ENCODE measurements around the gene NF2. TPM values are rescaled to one million over a fixed set of nuclear protein-coding genes. Genes with fewer than 3 reads are reported as not detected.

The NF2 gene
- polyA plus RNA-seq, 2 donors = 7.5 to 8.3 TPM

GRCh38 chr22:29654420-29654819 is 51.0 kb downstream of the NF2 start:
- H3K4me3 ChIP-seq (ENCODE audit: low read depth in 1 of 2, low read length in 2 of 2) = no peak overlapping the region
- H3K36me3 ChIP-seq (ENCODE audit: control insufficient read depth in 2 of 2, insufficient read depth in 2 of 2, low read length in 1 of 2) = peaks cover 0 to 3% of the 10 kb centered on the region in 2 donors
- whole genome bisulfite sequencing, 2 donors = 95 to 97% methylated on average over 4 of the region's 4 CpGs
- H3K27me3 ChIP-seq (ENCODE audit: control insufficient read depth in 1 of 2, insufficient read depth in 2 of 2, low read length in 2 of 2) = no peaks in the 10 kb centered on the region
- H3K9me3 ChIP-seq (ENCODE audit: control insufficient read depth in 2 of 2, insufficient read depth in 1 of 2, low read depth in 1 of 2, low read length in 1 of 2) = no peaks in the 10 kb centered on the region
- no peak overlapping the region for H3K27ac ChIP-seq (ENCODE audit: low read depth in 2 of 2, low read length in 1 of 2)
- H3K4me1 ChIP-seq (ENCODE audit: control insufficient read depth in 2 of 2, insufficient read depth in 2 of 2, low read length in 1 of 2) = no peaks in the 10 kb centered on the region

GRCh38 chr22:29654882-29655281 is 51.4 kb downstream of the NF2 start:
- Histone ChIP-seq H3K4me3 (ENCODE audit: low read depth in 1 of 2, low read length in 2 of 2) (no peak overlapping the region), H3K9me3 (ENCODE audit: control insufficient read depth in 2 of 2, insufficient read depth in 1 of 2, low read depth in 1 of 2, low read length in 1 of 2) (no peaks in the 10 kb centered on the region), H3K27ac (ENCODE audit: low read depth in 2 of 2, low read length in 1 of 2) (no peak overlapping the region), H3K27me3 (ENCODE audit: control insufficient read depth in 1 of 2, insufficient read depth in 2 of 2, low read length in 2 of 2) (no peaks in the 10 kb centered on the region), H3K36me3 (ENCODE audit: control insufficient read depth in 2 of 2, insufficient read depth in 2 of 2, low read length in 1 of 2) (peaks cover under 1 to 3% of the 10 kb centered on the region in 2 donors), H3K4me1 (ENCODE audit: control insufficient read depth in 2 of 2, insufficient read depth in 2 of 2, low read length in 1 of 2) (no peaks in the 10 kb centered on the region)
- 79 to 85% methylated on average over 7 of the region's 7 CpGs for WGBS, 2 donors

- Histone ChIP-seq H3K27me3 (ENCODE audit: control insufficient read depth in 1 of 2, insufficient read depth in 2 of 2, low read length in 2 of 2) (no peaks in the 10 kb centered on the region), H3K36me3 (ENCODE audit: control insufficient read depth in 2 of 2, insufficient read depth in 2 of 2, low read length in 1 of 2) (peaks cover 2 to 3% of the 10 kb centered on the region in 2 donors), H3K27ac (ENCODE audit: low read depth in 2 of 2, low read length in 1 of 2) (no peak overlapping the region), H3K9me3 (ENCODE audit: control insufficient read depth in 2 of 2, insufficient read depth in 1 of 2, low read depth in 1 of 2, low read length in 1 of 2) (no peaks in the 10 kb centered on the region), H3K4me1 (ENCODE audit: control insufficient read depth in 2 of 2, insufficient read depth in 2 of 2, low read length in 1 of 2) (peaks cover 0 to 2% of the 10 kb centered on the region in 2 donors), H3K4me3 (ENCODE audit: low read depth in 1 of 2, low read length in 2 of 2) (no peak overlapping the region)
- 80% methylated on average over 4 of the region's 4 CpGs for WGBS, 2 donors
These were observed 54.7 kb downstream of the NF2 start for GRCh38 chr22:29658176-29658575.

GRCh38 chr22:29660021-29660420 is 56.6 kb downstream of the NF2 start:
- Histone ChIP-seq H3K4me3 (ENCODE audit: low read depth in 1 of 2, low read length in 2 of 2) (no peak overlapping the region), H3K36me3 (ENCODE audit: control insufficient read depth in 2 of 2, insufficient read depth in 2 of 2, low read length in 1 of 2) (peaks cover 1 to 8% of the 10 kb centered on the region in 2 donors), H3K4me1 (ENCODE audit: control insufficient read depth in 2 of 2, insufficient read depth in 2 of 2, low read length in 1 of 2) (peaks cover 0 to 4% of the 10 kb centered on the region in 2 donors), H3K27me3 (ENCODE audit: control insufficient read depth in 1 of 2, insufficient read depth in 2 of 2, low read length in 2 of 2) (no peaks in the 10 kb centered on the region), H3K27ac (ENCODE audit: low read depth in 2 of 2, low read length in 1 of 2) (no peak overlapping the region), H3K9me3 (ENCODE audit: control insufficient read depth in 2 of 2, insufficient read depth in 1 of 2, low read depth in 1 of 2, low read length in 1 of 2) (no peaks in the 10 kb centered on the region)
- WGBS, 2 donors = 94% methylated on average over 11 of the region's 11 CpGs

GRCh38 chr22:29661336-29661735 is 57.9 kb downstream of the NF2 start:
- Histone ChIP-seq H3K4me1 (ENCODE audit: control insufficient read depth in 2 of 2, insufficient read depth in 2 of 2, low read length in 1 of 2) (peaks cover 0 to 4% of the 10 kb centered on the region in 2 donors), H3K27me3 (ENCODE audit: control insufficient read depth in 1 of 2, insufficient read depth in 2 of 2, low read length in 2 of 2) (no peaks in the 10 kb centered on the region), H3K27ac (ENCODE audit: low read depth in 2 of 2, low read length in 1 of 2) (peak overlapping the region; percentile 85 to 86), H3K4me3 (ENCODE audit: low read depth in 1 of 2, low read length in 2 of 2) (no peak overlapping the region), H3K9me3 (ENCODE audit: control insufficient read depth in 2 of 2, insufficient read depth in 1 of 2, low read depth in 1 of 2, low read length in 1 of 2) (no peaks in the 10 kb centered on the region), H3K36me3 (ENCODE audit: control insufficient read depth in 2 of 2, insufficient read depth in 2 of 2, low read length in 1 of 2) (peaks cover 0 to 8% of the 10 kb centered on the region in 2 donors)
- 47 to 54% methylated on average over 2 of the region's 2 CpGs for WGBS, 2 donors

- Histone ChIP-seq H3K4me1 (ENCODE audit: control insufficient read depth in 2 of 2, insufficient read depth in 2 of 2, low read length in 1 of 2) (peaks cover 0 to 4% of the 10 kb centered on the region in 2 donors), H3K4me3 (ENCODE audit: low read depth in 1 of 2, low read length in 2 of 2) (no peak overlapping the region), H3K9me3 (ENCODE audit: control insufficient read depth in 2 of 2, insufficient read depth in 1 of 2, low read depth in 1 of 2, low read length in 1 of 2) (no peaks in the 10 kb centered on the region), H3K36me3 (ENCODE audit: control insufficient read depth in 2 of 2, insufficient read depth in 2 of 2, low read length in 1 of 2) (peaks cover 6 to 14% of the 10 kb centered on the region in 2 donors), H3K27me3 (ENCODE audit: control insufficient read depth in 1 of 2, insufficient read depth in 2 of 2, low read length in 2 of 2) (no peaks in the 10 kb centered on the region), H3K27ac (ENCODE audit: low read depth in 2 of 2, low read length in 1 of 2) (no peak overlapping the region)
- 54 to 72% methylated on average over 8 of the region's 8 CpGs for WGBS, 2 donors
These were observed 59.9 kb downstream of the NF2 start for GRCh38 chr22:29663180-29663821.

GRCh38 chr22:29665486-29665885 is 62.1 kb downstream of the NF2 start:
- no peak overlapping the region for H3K4me3 ChIP-seq (ENCODE audit: low read depth in 1 of 2, low read length in 2 of 2)
- H3K27ac ChIP-seq (ENCODE audit: low read depth in 2 of 2, low read length in 1 of 2) = no peak overlapping the region
- H3K4me1 ChIP-seq (ENCODE audit: control insufficient read depth in 2 of 2, insufficient read depth in 2 of 2, low read length in 1 of 2) = peaks cover 0 to 2% of the 10 kb centered on the region in 2 donors
- H3K36me3 ChIP-seq (ENCODE audit: control insufficient read depth in 2 of 2, insufficient read depth in 2 of 2, low read length in 1 of 2) = peaks cover 11 to 13% of the 10 kb centered on the region in 2 donors
- H3K9me3 ChIP-seq (ENCODE audit: control insufficient read depth in 2 of 2, insufficient read depth in 1 of 2, low read depth in 1 of 2, low read length in 1 of 2) = no peaks in the 10 kb centered on the region
- H3K27me3 ChIP-seq (ENCODE audit: control insufficient read depth in 1 of 2, insufficient read depth in 2 of 2, low read length in 2 of 2) = no peaks in the 10 kb centered on the region
- WGBS, 2 donors = 93 to 97% methylated on average over 8 of the region's 8 CpGs

- Histone ChIP-seq H3K4me1 (ENCODE audit: control insufficient read depth in 2 of 2, insufficient read depth in 2 of 2, low read length in 1 of 2) (peaks cover 0 to 2% of the 10 kb centered on the region in 2 donors), H3K27me3 (ENCODE audit: control insufficient read depth in 1 of 2, insufficient read depth in 2 of 2, low read length in 2 of 2) (no peaks in the 10 kb centered on the region), H3K4me3 (ENCODE audit: low read depth in 1 of 2, low read length in 2 of 2) (no peak overlapping the region), H3K9me3 (ENCODE audit: control insufficient read depth in 2 of 2, insufficient read depth in 1 of 2, low read depth in 1 of 2, low read length in 1 of 2) (no peaks in the 10 kb centered on the region), H3K36me3 (ENCODE audit: control insufficient read depth in 2 of 2, insufficient read depth in 2 of 2, low read length in 1 of 2) (peaks cover 15 to 29% of the 10 kb centered on the region in 2 donors), H3K27ac (ENCODE audit: low read depth in 2 of 2, low read length in 1 of 2) (no peak overlapping the region)
- 95 to 99% methylated on average over 4 of the region's 4 CpGs for WGBS, 2 donors
These were observed 65.2 kb downstream of the NF2 start for GRCh38 chr22:29668673-29669072.

- Histone ChIP-seq H3K27me3 (ENCODE audit: control insufficient read depth in 1 of 2, insufficient read depth in 2 of 2, low read length in 2 of 2) (no peaks in the 10 kb centered on the region), H3K9me3 (ENCODE audit: control insufficient read depth in 2 of 2, insufficient read depth in 1 of 2, low read depth in 1 of 2, low read length in 1 of 2) (no peaks in the 10 kb centered on the region), H3K27ac (ENCODE audit: low read depth in 2 of 2, low read length in 1 of 2) (no peak overlapping the region), H3K4me1 (ENCODE audit: control insufficient read depth in 2 of 2, insufficient read depth in 2 of 2, low read length in 1 of 2) (no peaks in the 10 kb centered on the region), H3K4me3 (ENCODE audit: low read depth in 1 of 2, low read length in 2 of 2) (no peak overlapping the region), H3K36me3 (ENCODE audit: control insufficient read depth in 2 of 2, insufficient read depth in 2 of 2, low read length in 1 of 2) (peaks cover 19 to 37% of the 10 kb centered on the region in 2 donors)
- 88 to 91% methylated on average over 3 of the region's 3 CpGs for WGBS, 2 donors
These were observed 67.2 kb downstream of the NF2 start for GRCh38 chr22:29670626-29671025.
